PC-9 (cell line): ENCODE data around the gene AATF. TPM values are rescaled to one million over a fixed set of nuclear protein-coding genes. Genes with fewer than 3 reads are reported as not detected.

Experiments used
- BruUV-seq: library from RNA; stranded (reverse); fragments of 400-500 nt; replicated peaks from 2 replicates; lab custom pipeline; 2021; lab: Mats Ljungman, UMichigan
- CTCF ChIA-PET: fragments of 300-600 bp; sonication (Branson Sonifier 250); formaldehyde crosslinking; loops from one replicate; lab custom pipeline; 2022; ENCODE audit warnings: antibody characterized with exemption; lab: Charles Lee
- POLR2A ChIA-PET: fragments of 300-600 bp; sonication (Branson Sonifier 250); formaldehyde crosslinking; loops from one replicate; lab custom pipeline; 2022; ENCODE audit warnings: antibody characterized with exemption; ENCODE audit not compliant: unreplicated experiment; lab: Charles Lee
- DNase-seq, 2 experiments: peaks; one replicate each; pipeline versions ENCODE4 v3.0.0 to v3.0.0-alpha.2; 2015 to 2022; ENCODE audit warnings: mixed read lengths in 1 of 2
- H2AFZ ChIP-seq: fragments of 200-600 bp; sonication (generic); 2 replicates; pipeline ENCODE4 v1.8.1; 2017; ENCODE audit warnings: antibody characterized with exemption
- H3F3A ChIP-seq: fragments of 200-600 bp; sonication (generic); 2 replicates; pipeline ENCODE4 v1.8.1; 2017; ENCODE audit warnings: antibody characterized with exemption, mild to moderate bottlenecking, low read depth; ENCODE audit not compliant: insufficient read depth
- H3K27ac ChIP-seq: fragments of 200-600 bp; sonication (generic); 2 replicates; pipeline ENCODE4 v1.6.1; 2016; ENCODE audit warnings: mixed run types
- H3K27me3 ChIP-seq: fragments of 200-600 bp; sonication (generic); 2 replicates; pipeline ENCODE4 v1.6.1; 2016; ENCODE audit warnings: low read depth, mixed run types; ENCODE audit not compliant: insufficient read depth
- H3K36me3 ChIP-seq: fragments of 200-600 bp; sonication (generic); 2 replicates; pipeline ENCODE4 v1.6.1; 2016; ENCODE audit warnings: low read depth, mixed run types
- H3K4me1 ChIP-seq: fragments of 200-600 bp; sonication (generic); replicated peaks from 2 replicates; pipeline ENCODE4 v1.6.1; 2016; ENCODE audit warnings: mixed run types; ENCODE audit not compliant: insufficient read depth
- H3K4me2 ChIP-seq: fragments of 200-600 bp; sonication (generic); 2 replicates; pipeline ENCODE4 v1.6.1; 2017; ENCODE audit warnings: mixed run types
- H3K4me3 ChIP-seq: fragments of 200-600 bp; sonication (generic); 2 replicates; pipeline ENCODE4 v1.6.1; 2016; ENCODE audit warnings: mixed run types
- H3K79me2 ChIP-seq: fragments of 200-600 bp; sonication (generic); 2 replicates; pipeline ENCODE4 v1.6.1; 2017; ENCODE audit warnings: low read depth, mixed run types
- H3K9me2 ChIP-seq: fragments of 200-600 bp; sonication (generic); 2 replicates; pipeline ENCODE4 v1.8.1; 2017; ENCODE audit warnings: mild to moderate bottlenecking; ENCODE audit not compliant: insufficient read depth
- H3K9me3 ChIP-seq: fragments of 200-600 bp; sonication (generic); 2 replicates; pipeline ENCODE4 v1.8.1; 2016; ENCODE audit warnings: low read depth; ENCODE audit not compliant: insufficient read depth
- H4K20me1 ChIP-seq: fragments of 200-600 bp; sonication (generic); 2 replicates; pipeline ENCODE4 v1.8.1; 2017; ENCODE audit not compliant: insufficient read depth
- CTCF ChIP-seq: fragments of 200-600 bp; sonication (generic); conservative IDR thresholded peaks from 2 replicates; pipeline ENCODE4 v1.6.1; 2017; ENCODE audit warnings: mixed run types, antibody characterized with exemption, mild to moderate bottlenecking, moderate library complexity
- EZH2 ChIP-seq: fragments of 200-600 bp; sonication (generic); IDR thresholded peaks from 2 replicates; pipeline ENCODE4 v1.8.0; 2017; ENCODE audit warnings: antibody characterized with exemption, low read depth
- intact Hi-C: fragments of 100-400 bp; cut with micrococcal nuclease; formaldehyde crosslinking; loops from one replicate; pipeline ENCODE4 v1.10.0; 2022; ENCODE audit not compliant: unreplicated experiment
- total RNA-seq: library from RNA; stranded (reverse); gene quantifications from 2 replicates; pipeline ENCODE4 v1.2.3, GENCODE V29; 2021

AATF gene
- total RNA-seq, 1 experiment from 2014 or later: 71.4 TPM

GRCh38 chr17:36937959-36938565 lies 10.7 kb upstream of the AATF start:
- 0 out of 2 replicates have a peak overlapping the region, but pooled peaks have one; percentile 8 for H3K27ac ChIP-seq
- peak overlapping the region; percentile 84 for H2AFZ ChIP-seq
- H4K20me1 ChIP-seq: no peaks in the 10 kb centered on the region
- no TSS peak for BruUV-seq
- ChIA-PET POLR2A (no interaction called here), CTCF (interaction anchor here (0.9 kb wide), 1 partner anchor 14 kb away, joined by 3 read pairs; no protein-coding TSS in a partner anchor)
- 0 out of 2 replicates have a peak, but pooled peaks cover 4% of the 10 kb centered on the region for H3K36me3 ChIP-seq
- peak overlapping the region; percentile 82 for H3K4me3 ChIP-seq
- no peaks in the 10 kb centered on the region for H3F3A ChIP-seq
- no peak for TF ChIP-seq CTCF
- no peak for TF ChIP-seq EZH2
- peaks cover 14% of the 10 kb centered on the region for H3K4me1 ChIP-seq
- intact Hi-C loops: loop anchor here (1.0 to 2.0 kb wide), 2 partner anchors 10 to 87 kb away; partner anchors contain the start of gene AATF
- no peaks in the 10 kb centered on the region for H3K9me2 ChIP-seq
- no peaks in the 10 kb centered on the region for H3K27me3 ChIP-seq
- peaks cover 84% of the 10 kb centered on the region for H3K79me2 ChIP-seq
- no peaks in the 10 kb centered on the region for H3K9me3 ChIP-seq
- peak overlapping the region; percentile 93 for H3K4me2 ChIP-seq
- peak; percentile 53 to 68 for DNase-seq

- no peaks in the 10 kb centered on the region for H3K9me3 ChIP-seq
- H3K4me2 ChIP-seq: peak overlapping the region; percentile 93
- CTCF ChIA-PET: interaction anchor here (0.9 kb wide), 1 partner anchor 14 kb away, joined by 3 read pairs; no protein-coding TSS in a partner anchor
- H3K27ac ChIP-seq: 0 out of 2 replicates have a peak overlapping the region, but pooled peaks have one; percentile 8
- no peaks in the 10 kb centered on the region for H3K27me3 ChIP-seq
- H2AFZ ChIP-seq: peak overlapping the region; percentile 84
- BruUV-seq: no TSS peak
- intact Hi-C loops: loop anchor here (1.0 kb wide), 1 partner anchor 10 kb away; the partner anchor contains the start of gene AATF
- peaks cover 14% of the 10 kb centered on the region for H3K4me1 ChIP-seq
- H4K20me1 ChIP-seq: no peaks in the 10 kb centered on the region
- POLR2A ChIA-PET: no interaction called here
- TF ChIP-seq CTCF (no peak), EZH2 (no peak)
- H3K36me3 ChIP-seq: 0 out of 2 replicates have a peak, but pooled peaks cover 3% of the 10 kb centered on the region
- peaks cover 82% of the 10 kb centered on the region for H3K79me2 ChIP-seq
- DNase-seq: no peak
- H3F3A ChIP-seq: no peaks in the 10 kb centered on the region; the same call in 1 of the 2 replicates
- peak overlapping the region; percentile 82 for H3K4me3 ChIP-seq
- no peaks in the 10 kb centered on the region for H3K9me2 ChIP-seq
These were observed 10.1 kb upstream of the AATF start for GRCh38 chr17:36938566-36939051.

- Histone ChIP-seq H3K4me3 (peak overlapping the region; percentile 82), H4K20me1 (no peaks in the 10 kb centered on the region), H2AFZ (peak overlapping the region; percentile 84), H3K27ac (no peak overlapping the region), H3K79me2 (peaks cover 76% of the 10 kb centered on the region), H3K9me2 (no peaks in the 10 kb centered on the region), H3F3A (peaks cover 4% of the 10 kb centered on the region; the same call in 1 of the 2 replicates), H3K27me3 (no peaks in the 10 kb centered on the region), H3K36me3 (no peaks in the 10 kb centered on the region; the same call in 1 of the 2 replicates), H3K4me2 (peak overlapping the region; percentile 93), H3K9me3 (no peaks in the 10 kb centered on the region), H3K4me1 (peaks cover 14% of the 10 kb centered on the region)
- TF ChIP-seq CTCF (no peak), EZH2 (no peak)
- intact Hi-C loops: no loop called here
- no peak for DNase-seq
- ChIA-PET POLR2A (no interaction called here), CTCF (no interaction called here)
- BruUV-seq: no TSS peak
These were observed 9.5 kb upstream of the AATF start for GRCh38 chr17:36939052-36939801.
